ENCODE measurements around the gene SVEP1.
"Not testable (repeated sequence)": the region's sequence is repeated elsewhere in the genome, so short reads cannot be mapped to it uniquely, and the experiment has no call there.

Gene SVEP1

GRCh38 chr9:110578575-110579033 is 937 bp downstream of the SVEP1 start:
- DNase-seq = no peak

GRCh38 chr9:110575945-110576344 is 3.6 kb downstream of the SVEP1 start:
- no peak for DNase-seq

GRCh38 chr9:110575169-110575568 is 4.4 kb downstream of the SVEP1 start:
- DNase-seq = no peak

GRCh38 chr9:110573305-110573704 is 6.2 kb downstream of the SVEP1 start:
- peak; percentile 43 for DNase-seq

GRCh38 chr9:110571801-110572483 is 7.6 kb downstream of the SVEP1 start:
- DNase-seq = no peak

GRCh38 chr9:110566156-110566555 is 13.4 kb downstream of the SVEP1 start:
- no peak for DNase-seq

GRCh38 chr9:110561826-110562225 is 17.7 kb downstream of the SVEP1 start:
- DNase-seq = no peak

- DNase-seq = peak; percentile 65
Measured at GRCh38 chr9:110559869-110560268, 19.7 kb downstream of the SVEP1 start.

GRCh38 chr9:110555551-110556331 is 23.8 kb downstream of the SVEP1 start:
- DNase-seq = peak; percentile 88

GRCh38 chr9:110546411-110546871 is 33.1 kb downstream of the SVEP1 start:
- DNase-seq = peak; percentile 20

- DNase-seq = no peak
Measured at GRCh38 chr9:110545705-110546104, 33.8 kb downstream of the SVEP1 start.

- DNase-seq = peak; percentile 74
Measured at GRCh38 chr9:110543631-110544051, 35.9 kb downstream of the SVEP1 start.

GRCh38 chr9:110541950-110542349 is 37.6 kb downstream of the SVEP1 start:
- DNase-seq = no peak

GRCh38 chr9:110538647-110539041 is 40.9 kb downstream of the SVEP1 start:
- no peak for DNase-seq

GRCh38 chr9:110537841-110538646 is 41.5 kb downstream of the SVEP1 start:
- peak; percentile 84 for DNase-seq

- peak; percentile 78 for DNase-seq
Measured at GRCh38 chr9:110536822-110537221, 42.7 kb downstream of the SVEP1 start.

- not testable (repeated sequence) for DNase-seq
Measured at GRCh38 chr9:110534162-110534561, 45.4 kb downstream of the SVEP1 start.

- DNase-seq = no peak
Measured at GRCh38 chr9:110532908-110533665, 46.5 kb downstream of the SVEP1 start.

- no peak for DNase-seq
Measured at GRCh38 chr9:110531776-110532175, 47.8 kb downstream of the SVEP1 start.

- DNase-seq = peak; percentile 41
Measured at GRCh38 chr9:110531241-110531640, 48.3 kb downstream of the SVEP1 start.

GRCh38 chr9:110528645-110529044 is 50.9 kb downstream of the SVEP1 start:
- no peak for DNase-seq

- DNase-seq = peak; percentile 95
Measured at GRCh38 chr9:110526426-110526825, 53.1 kb downstream of the SVEP1 start.

Measured in fibroblast of skin of scalp (primary cell).